Ascending aorta (tissue), 2 donors: ENCODE results near the gene GAS2L2. TPM values are rescaled to one million over a fixed set of nuclear protein-coding genes. Genes with fewer than 3 reads are reported as not detected.

ENCODE experiments used
- DNase-seq, 2 donors: peaks; one replicate each; pipeline ENCODE4 v3.0.0-alpha.2; 2019; ENCODE audit warnings: low spot score in 2 of 2
- H3K27ac ChIP-seq, 2 donors: fragments of 200-600 bp; sonication (generic); one replicate each; pipeline ENCODE4 v1.5.1; 2016 to 2017; ENCODE audit warnings: mild to moderate bottlenecking in 1 of 2
- H3K27me3 ChIP-seq: fragments of 200-600 bp; sonication (generic); one replicate; pipeline ENCODE4 v1.5.1; 2017
- H3K36me3 ChIP-seq, 2 donors: fragments of 200-600 bp; sonication (generic); one replicate each; pipeline ENCODE4 v1.5.1; 2016
- H3K4me1 ChIP-seq, 2 donors: fragments of 200-600 bp; sonication (generic); one replicate each; pipeline ENCODE4 v1.5.1; 2016 to 2017; ENCODE audit warnings: mild to moderate bottlenecking in 1 of 2
- H3K4me3 ChIP-seq, 2 donors: fragments of 200-600 bp; sonication (generic); one replicate each; pipeline ENCODE4 v1.5.1; 2016 to 2017; ENCODE audit warnings: mild to moderate bottlenecking in 1 of 2
- H3K9me3 ChIP-seq, 2 donors: fragments of 200-600 bp; sonication (generic); one replicate each; pipeline ENCODE4 v1.5.1; 2016
- intact Hi-C: fragments of 100-400 bp; cut with DNase I; formaldehyde crosslinking; loops from one replicate; pipeline ENCODE4 v1.15.1; 2023
- total RNA-seq: library from RNA; depleted of rRNA; stranded (reverse); fragments of >200 nt; gene quantifications from one replicate; pipeline ENCODE4 v1.1.0, GENCODE V29; 2016
- TF ChIP-seq, protein P1 (sequence below), 3 experiments: fragments of 200-600 bp in 2 of 3; fragments of 450-650 bp in 1 of 3; sonication (generic) in 2 of 3; IDR thresholded peaks; one replicate each; pipeline ENCODE4 v1.5.1; 2016 to 2019; ENCODE audit warnings: antibody characterized with exemption in 3 of 3, mild to moderate bottlenecking in 1 of 3, moderate library complexity in 1 of 3

The GAS2L2 gene
- total RNA-seq, 1 donor from 2014 or later: not detected

GRCh38 chr17:35710950-35711349 lies 42.1 kb downstream of the GAS2L2 start:
- Histone ChIP-seq H3K4me3 (no peak overlapping the region), H3K9me3 (no peaks in the 10 kb centered on the region), H3K27ac (peak overlapping the region; percentile 36 to 74), H3K4me1 (peaks cover 8 to 26% of the 10 kb centered on the region in 2 donors), H3K27me3 (no peaks in the 10 kb centered on the region), H3K36me3 (peaks cover 15 to 30% of the 10 kb centered on the region in 2 donors)
- intact Hi-C loops: loop anchor here (10.0 kb wide), 1 partner anchor 276 kb away; the partner anchor contains the start of gene SLFN12
- DNase-seq: no peak
- TF ChIP-seq, protein P1, sequence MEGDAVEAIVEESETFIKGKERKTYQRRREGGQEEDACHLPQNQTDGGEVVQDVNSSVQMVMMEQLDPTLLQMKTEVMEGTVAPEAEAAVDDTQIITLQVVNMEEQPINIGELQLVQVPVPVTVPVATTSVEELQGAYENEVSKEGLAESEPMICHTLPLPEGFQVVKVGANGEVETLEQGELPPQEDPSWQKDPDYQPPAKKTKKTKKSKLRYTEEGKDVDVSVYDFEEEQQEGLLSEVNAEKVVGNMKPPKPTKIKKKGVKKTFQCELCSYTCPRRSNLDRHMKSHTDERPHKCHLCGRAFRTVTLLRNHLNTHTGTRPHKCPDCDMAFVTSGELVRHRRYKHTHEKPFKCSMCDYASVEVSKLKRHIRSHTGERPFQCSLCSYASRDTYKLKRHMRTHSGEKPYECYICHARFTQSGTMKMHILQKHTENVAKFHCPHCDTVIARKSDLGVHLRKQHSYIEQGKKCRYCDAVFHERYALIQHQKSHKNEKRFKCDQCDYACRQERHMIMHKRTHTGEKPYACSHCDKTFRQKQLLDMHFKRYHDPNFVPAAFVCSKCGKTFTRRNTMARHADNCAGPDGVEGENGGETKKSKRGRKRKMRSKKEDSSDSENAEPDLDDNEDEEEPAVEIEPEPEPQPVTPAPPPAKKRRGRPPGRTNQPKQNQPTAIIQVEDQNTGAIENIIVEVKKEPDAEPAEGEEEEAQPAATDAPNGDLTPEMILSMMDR (IDR thresholded peaks at IDR 0.05): no peak

GRCh38 chr17:35709874-35710273 lies 43.2 kb downstream of the GAS2L2 start:
- DNase-seq: no peak
- Histone ChIP-seq H3K27ac (no peak overlapping the region), H3K4me1 (peaks cover 8 to 19% of the 10 kb centered on the region in 2 donors), H3K27me3 (no peaks in the 10 kb centered on the region), H3K9me3 (no peaks in the 10 kb centered on the region), H3K36me3 (peaks cover 15 to 30% of the 10 kb centered on the region in 2 donors), H3K4me3 (no peak overlapping the region)
- TF ChIP-seq, protein P1 (IDR thresholded peaks at IDR 0.05): no peak
- intact Hi-C loops: loop anchor here (10.0 kb wide), 1 partner anchor 275 kb away; the partner anchor contains the start of gene SLFN12

GRCh38 chr17:35708951-35709350 lies 44.1 kb downstream of the GAS2L2 start:
- Histone ChIP-seq H3K9me3 (no peaks in the 10 kb centered on the region), H3K4me3 (no peak overlapping the region), H3K27me3 (no peaks in the 10 kb centered on the region), H3K36me3 (peaks cover 15 to 30% of the 10 kb centered on the region in 2 donors), H3K4me1 (peaks cover 2 to 10% of the 10 kb centered on the region in 2 donors), H3K27ac (no peak overlapping the region)
- TF ChIP-seq, protein P1 (IDR thresholded peaks at IDR 0.05): no peak
- intact Hi-C loops: no loop called here
- DNase-seq: no peak

DNA sequence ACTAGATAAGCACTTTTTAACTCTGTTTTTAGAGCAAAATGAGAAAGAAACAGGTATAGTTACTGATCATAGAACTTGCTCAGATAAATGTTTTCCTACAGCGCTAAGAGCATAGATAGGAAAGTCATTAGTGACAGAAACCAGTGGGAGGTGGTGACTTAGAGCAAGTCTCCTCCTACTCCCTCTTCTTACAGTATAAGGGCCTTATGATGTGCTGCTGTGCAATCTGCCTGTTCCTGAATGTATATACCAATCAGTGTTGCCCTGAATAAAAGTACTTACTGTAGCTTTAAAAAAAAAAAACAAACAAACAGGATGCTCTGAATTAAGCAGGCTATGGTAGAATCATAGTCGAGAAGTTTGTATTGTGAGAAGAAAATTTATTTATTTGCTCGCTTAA lies 44.9 kb downstream of the GAS2L2 start:
- H3K27ac ChIP-seq: no peak overlapping the region
- H3K9me3 ChIP-seq: no peaks in the 10 kb centered on the region
- no peak overlapping the region for H3K4me3 ChIP-seq
- H3K36me3 ChIP-seq: peaks cover 15 to 30% of the 10 kb centered on the region in 2 donors
- DNase-seq: no peak
- TF ChIP-seq, protein P1 (IDR thresholded peaks at IDR 0.05): no peak
- intact Hi-C loops: no loop called here
- H3K27me3 ChIP-seq: no peaks in the 10 kb centered on the region
- H3K4me1 ChIP-seq: peaks cover 0 to 5% of the 10 kb centered on the region in 2 donors

DNA sequence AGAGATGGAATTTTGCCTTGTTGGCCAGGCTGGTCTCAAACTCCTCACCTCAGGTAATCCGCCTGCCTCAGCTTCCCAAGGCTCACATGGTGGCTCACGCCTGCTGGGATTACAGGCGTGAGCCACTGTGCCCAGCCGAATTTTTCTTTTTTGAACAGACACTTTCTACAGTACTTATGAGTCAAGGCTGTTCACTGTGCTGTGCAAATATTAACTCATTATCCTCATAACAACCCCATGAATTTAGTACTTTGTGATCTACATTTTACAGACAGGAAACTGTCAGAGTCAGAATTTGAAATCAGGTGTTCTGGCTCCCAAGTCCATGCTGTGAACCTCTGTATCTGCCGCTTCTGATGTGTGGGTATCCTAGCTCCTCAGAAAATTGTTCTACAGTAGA lies 47.3 kb downstream of the GAS2L2 start:
- intact Hi-C loops: no loop called here

More for the DNA sequence above, 47.3 kb downstream of the GAS2L2 start:
- H3K27ac ChIP-seq: no peak overlapping the region
- H3K27me3 ChIP-seq: no peaks in the 10 kb centered on the region
- H3K4me3 ChIP-seq: no peak overlapping the region
- TF ChIP-seq, protein P1 (IDR thresholded peaks at IDR 0.05): no peak
- peaks cover 4 to 16% of the 10 kb centered on the region in 2 donors for H3K36me3 ChIP-seq
- H3K9me3 ChIP-seq: no peaks in the 10 kb centered on the region
- peaks cover 0 to 2% of the 10 kb centered on the region in 2 donors for H3K4me1 ChIP-seq
- DNase-seq: no peak
